Hepatic stellate cell (primary cell): ENCODE measurements around the gene GNS.
A peak's percentile ranks its signal among the peaks of the same experiment; 100 is the strongest.

Experiments used
- DNase-seq: peaks from one replicate; pipeline ENCODE4 v3.0.0; 2011; ENCODE audit warnings: low spot score

GNS gene

GRCh38 chr12:64759035-64759894 lies at the start of gene GNS:
TSS of gene GNS (minus strand) at chr12:64759406. CDS start at chr12:64759276, 130 bp downstream.
- peak; percentile 96 for DNase-seq

- no peak for DNase-seq
Measured at GRCh38 chr12:64808110-64808509, 48.9 kb upstream of the GNS start.

- DNase-seq = no peak
Measured at GRCh38 chr12:64806593-64807460, 47.6 kb upstream of the GNS start.

DNA sequence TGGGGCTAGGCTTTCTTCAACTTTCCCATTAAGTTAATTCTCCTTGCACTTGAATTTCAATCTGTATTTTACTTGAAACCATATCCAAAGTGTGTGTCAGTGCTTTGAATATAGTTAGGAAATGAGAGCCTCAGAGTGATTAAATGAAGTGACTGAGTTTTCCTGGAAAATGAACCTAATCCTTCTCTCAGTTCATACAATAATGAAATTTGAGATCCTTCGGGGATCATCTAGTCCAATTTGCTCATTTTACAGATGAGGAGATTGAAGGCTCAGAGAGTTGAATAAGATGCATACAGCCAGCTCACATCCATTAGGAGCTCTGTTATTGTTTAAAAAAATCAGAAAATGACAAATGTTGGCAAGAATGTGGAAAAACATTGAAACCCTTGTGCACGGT lies 47.0 kb upstream of the GNS start:
- no peak for DNase-seq

- peak; percentile 57 for DNase-seq
Measured at GRCh38 chr12:64802180-64802775, 43.1 kb upstream of the GNS start.

GRCh38 chr12:64801381-64801780 lies 42.2 kb upstream of the GNS start:
- no peak for DNase-seq

DNA sequence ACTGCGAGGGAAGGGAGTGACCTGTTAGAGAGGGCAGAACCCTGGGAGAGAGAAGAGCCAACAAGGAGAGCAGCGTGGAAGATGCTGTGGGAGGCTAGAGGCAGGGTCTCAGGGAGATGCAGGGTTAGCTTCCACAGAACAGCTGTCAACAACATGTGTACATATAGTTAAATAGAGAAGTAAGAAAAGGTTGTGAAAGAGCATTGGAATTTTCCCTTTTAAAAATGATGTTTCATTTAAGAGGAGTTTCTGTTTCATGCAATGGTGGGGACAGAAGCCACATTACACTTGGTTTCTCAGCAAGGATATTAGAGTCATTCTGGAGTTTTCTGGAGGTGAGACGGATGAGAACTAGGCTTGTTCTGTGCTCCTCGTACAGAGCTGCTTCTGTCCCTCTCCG lies 41.4 kb upstream of the GNS start:
- no peak for DNase-seq

- no peak for DNase-seq
Measured at GRCh38 chr12:64798165-64798564, 39.0 kb upstream of the GNS start.

GRCh38 chr12:64797156-64797555 lies 38.0 kb upstream of the GNS start:
- DNase-seq = no peak

GRCh38 chr12:64796205-64796845 lies 37.1 kb upstream of the GNS start:
- DNase-seq = peak; percentile 60

- DNase-seq = no peak
Measured at GRCh38 chr12:64794305-64794704, 35.1 kb upstream of the GNS start.

DNA sequence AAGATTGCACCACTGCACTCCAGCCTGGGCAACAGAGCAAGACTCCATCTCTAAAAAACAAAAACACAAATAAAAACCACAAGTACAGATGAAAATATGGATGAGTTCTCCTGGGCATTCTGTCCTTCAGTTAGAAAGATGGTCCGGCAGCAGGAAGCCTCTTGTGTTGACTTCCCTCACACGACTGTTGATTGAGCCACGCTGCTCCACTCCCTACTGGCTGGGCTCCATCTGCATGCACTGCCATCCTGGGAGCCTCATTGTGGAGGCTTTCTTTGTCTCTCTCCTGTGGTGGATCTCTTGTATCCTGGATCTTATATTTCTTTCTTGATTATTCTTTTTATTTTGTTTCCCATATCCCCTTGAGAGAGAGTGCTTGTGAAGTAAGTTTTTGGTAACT lies 34.4 kb upstream of the GNS start:
- no peak for DNase-seq

DNA sequence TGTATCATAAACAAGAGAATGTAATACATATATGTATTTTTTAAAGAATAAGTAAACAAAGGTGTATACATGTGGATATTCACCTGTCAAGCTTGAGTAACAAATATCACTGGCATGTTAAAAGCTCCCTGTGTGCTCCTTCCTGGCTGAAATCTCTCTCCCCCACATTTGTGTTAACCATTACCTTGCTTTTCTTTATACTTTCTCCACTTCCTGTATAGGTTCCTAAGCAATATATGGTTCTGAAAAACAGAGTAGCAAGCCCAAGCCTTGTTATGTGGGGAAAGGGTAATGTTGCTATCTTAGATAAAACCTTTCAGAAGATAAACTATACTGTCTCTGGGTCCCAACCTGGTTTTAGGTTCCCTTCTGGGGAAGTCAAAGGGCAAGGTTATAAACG lies 32.9 kb upstream of the GNS start:
- DNase-seq = no peak

- no peak for DNase-seq
Measured at GRCh38 chr12:64791036-64791435, 31.8 kb upstream of the GNS start.

DNA sequence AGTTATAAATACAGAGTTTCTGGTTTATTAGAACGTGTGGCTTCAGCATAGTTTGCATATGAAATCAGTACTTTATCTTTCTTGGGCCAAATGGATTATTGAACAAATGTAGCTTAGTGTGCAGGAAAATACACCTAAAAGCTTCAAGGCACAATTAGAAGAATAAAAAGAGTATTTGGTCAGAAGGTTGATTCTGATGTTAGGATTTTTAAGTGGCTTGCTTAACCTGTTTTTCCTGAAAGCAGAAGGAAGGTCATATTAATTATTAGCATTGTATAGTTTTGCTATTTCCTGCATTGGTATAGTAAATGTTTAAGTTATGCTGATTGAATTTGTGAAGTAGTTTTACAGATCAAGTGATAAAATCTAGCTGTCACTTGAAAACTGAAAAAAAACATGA lies 31.0 kb upstream of the GNS start:
- no peak for DNase-seq

DNA sequence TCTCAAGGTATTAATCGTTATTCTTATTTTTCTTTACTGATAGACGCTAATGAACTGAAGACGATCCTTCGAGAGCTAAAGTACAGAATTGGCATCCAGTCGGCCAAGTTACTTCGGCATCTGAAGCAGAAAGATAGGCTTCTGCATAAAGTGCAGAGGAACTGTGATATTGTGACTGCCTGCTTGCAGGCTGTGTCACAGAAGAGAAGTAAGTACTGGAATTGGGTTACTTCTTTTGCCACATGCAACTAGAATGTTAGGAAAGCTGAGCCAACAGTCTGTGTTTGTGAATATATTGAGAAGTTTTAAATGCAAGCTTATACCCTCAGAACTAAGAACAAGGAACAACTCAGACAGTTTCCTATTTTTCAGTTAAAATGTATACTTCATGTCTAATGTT lies 26.6 kb upstream of the GNS start:
- DNase-seq = no peak

DNA sequence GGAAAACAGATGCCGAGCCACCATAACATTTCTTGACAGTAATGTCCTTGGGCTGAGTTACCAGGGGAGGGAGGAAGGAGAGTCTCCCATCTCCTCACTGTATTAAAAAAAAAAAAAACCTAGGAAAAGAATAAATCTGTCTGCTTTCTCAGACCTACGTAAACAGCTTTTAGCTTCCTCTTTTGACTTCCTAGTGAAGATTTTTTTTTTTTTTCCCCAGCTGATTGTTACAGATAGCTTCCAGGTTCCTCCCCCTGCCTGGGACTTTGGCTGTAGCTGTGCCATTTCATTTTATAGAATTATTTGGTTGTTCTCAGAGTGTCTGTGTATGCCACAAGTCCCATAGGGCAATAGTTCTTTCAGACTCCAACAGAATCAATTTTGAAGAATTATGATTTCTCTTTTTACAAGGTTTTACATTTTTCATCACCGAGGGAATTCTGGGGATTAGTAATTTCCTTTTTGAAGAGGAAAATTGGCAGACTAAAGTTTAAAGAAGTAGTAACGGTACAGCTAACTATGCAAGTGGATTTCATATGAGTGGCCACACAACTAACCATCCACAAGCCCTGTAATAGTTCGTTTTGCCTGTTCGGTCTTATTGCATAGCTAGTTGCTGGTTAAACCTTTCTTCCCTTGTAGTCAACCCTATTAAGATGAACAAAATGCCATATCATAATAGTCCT lies 23.1 kb upstream of the GNS start:
- DNase-seq = no peak

- DNase-seq = no peak
Measured at GRCh38 chr12:64781280-64782190, 22.3 kb upstream of the GNS start.

DNA sequence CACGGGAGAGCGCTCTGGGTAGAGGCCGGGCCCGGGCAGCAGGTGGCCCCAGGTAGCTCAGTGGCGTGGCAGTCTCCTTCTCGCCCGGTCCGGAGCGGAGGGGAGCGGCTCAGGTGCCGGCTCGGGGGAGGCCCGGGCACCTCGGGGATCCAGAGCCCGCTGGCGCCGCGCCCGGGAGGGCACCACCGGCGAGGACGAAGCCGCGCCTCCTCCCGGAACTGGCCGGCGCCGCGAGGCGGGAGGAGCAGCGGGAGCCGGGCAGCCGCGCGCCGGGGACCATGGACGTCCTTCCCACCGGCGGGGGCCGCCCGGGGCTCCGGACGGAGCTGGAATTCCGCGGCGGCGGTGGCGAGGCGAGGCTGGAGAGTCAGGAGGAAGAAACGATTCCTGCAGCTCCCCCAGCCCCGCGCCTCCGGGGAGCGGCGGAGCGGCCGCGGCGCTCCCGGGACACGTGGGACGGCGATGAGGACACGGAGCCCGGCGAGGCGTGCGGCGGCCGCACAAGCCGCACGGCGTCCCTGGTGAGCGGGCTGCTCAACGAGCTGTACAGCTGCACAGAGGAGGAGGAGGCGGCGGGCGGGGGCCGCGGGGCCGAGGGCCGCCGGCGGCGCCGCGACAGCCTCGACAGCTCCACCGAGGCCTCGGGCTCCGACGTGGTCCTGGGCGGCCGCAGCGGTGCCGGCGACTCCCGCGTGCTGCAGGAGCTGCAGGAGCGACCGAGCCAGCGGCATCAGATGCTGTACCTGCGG lies 21.5 kb upstream of the GNS start:
- peak; percentile 18 for DNase-seq

DNA sequence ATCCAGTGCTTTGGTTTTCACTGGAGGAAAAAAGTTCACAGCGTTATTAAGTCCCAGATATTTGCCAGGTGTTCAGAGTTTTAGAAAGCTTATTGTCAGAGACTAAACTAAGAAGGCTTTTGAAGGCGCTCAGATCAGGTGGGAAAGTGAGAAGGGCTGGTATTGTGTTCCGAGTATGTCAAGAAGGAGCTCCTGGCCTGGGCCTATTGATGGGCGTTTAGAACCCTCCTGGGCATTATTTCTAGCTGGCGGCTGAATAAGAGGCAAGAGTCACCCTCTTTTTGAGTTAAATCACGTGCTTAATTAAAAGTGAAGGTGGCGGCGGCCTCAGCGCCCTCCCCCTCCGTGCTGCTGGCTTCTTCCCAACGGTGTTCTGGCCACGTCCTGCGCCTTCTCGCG lies 20.9 kb upstream of the GNS start:
- DNase-seq = no peak
